ENCODE results near the gene MRPS24. TPM values are rescaled to one million over a fixed set of nuclear protein-coding genes. Genes with fewer than 3 reads are reported as not detected.

Gene MRPS24
- total RNA-seq, result 10 to 100 TPM; 42.2 to 75.4 (median 57.8) TPM
- 10 to 100 TPM; 50.2 to 77.0 TPM for polyA plus RNA-seq

DNA sequence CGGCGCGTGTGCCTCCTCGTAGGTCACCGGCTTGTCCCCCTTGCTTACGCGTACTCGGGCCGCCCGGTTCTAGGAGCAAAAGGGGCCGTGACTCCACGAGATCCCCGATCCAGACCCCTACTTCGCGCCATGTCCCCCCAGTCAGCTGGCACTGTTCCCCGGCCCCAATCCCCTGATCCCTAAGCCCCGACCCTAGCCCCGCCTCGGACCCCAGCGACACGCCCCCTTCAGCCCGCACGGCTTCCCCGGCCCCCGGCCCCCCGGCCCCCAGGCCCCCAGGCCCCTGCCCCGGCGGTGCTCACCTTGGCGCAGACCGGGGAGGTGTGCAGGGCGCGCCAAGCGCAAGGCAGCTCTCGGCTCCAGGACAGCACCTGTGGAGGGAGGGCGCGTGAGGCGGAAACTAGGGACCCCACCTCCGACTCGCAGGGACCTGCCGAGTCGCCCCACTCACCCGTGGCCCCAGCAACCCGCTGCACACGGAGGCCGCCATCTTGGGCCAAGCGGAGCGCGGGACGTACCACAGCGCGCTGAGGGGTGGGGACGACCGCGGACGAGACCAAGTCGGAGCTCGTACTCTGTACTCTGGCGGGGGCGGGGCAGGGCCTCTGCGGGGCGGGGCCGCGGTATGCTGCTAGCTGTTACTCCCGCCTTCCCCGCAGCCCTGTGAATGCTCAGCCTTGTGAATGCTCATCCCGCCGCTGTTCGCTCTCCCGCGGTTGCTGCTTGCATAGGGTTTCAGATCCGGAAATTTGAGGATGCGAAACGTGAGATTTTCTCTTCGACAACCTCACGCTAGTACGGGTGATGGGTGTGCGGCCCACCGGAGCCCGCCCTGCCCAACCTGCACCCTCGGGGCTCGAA, at the start of gene MRPS24:
TSS of gene MRPS24 (minus strand) at position 512 of the 861 bp plus-strand sequence. CDS start at position 490, 22 bp downstream.
- no peaks in the 10 kb centered on the region for H3K27me3 ChIP-seq
- peak within 1 kb of the TSS; percentile 41 to 74 (median 60) for H3K4me3 ChIP-seq
- no peaks in the 10 kb centered on the region for H3K9me3 ChIP-seq
- ATAC-seq (peak; percentile 98 to 99 (median 99)), DNase-seq (peak; percentile 93 to 96 (median 94)), FAIRE-seq (no peak)
- H3K27ac ChIP-seq, result peak within 1 kb of the TSS; percentile 39 to 83 (median 70)
- WGBS, 2 donors, result 1% methylated on average over 72 to 81 of the region's 81 CpGs
- H3K4me1 ChIP-seq, result peaks cover 6 to 10% (median 8%) of the 10 kb centered on the region in 3 donors
- peaks cover 0 to 6% (median 0%) of the 10 kb centered on the region in 3 donors for H3K36me3 ChIP-seq
- intact Hi-C loops (cut with DNase I), result no loop called here
- TF ChIP-seq, protein P1, sequence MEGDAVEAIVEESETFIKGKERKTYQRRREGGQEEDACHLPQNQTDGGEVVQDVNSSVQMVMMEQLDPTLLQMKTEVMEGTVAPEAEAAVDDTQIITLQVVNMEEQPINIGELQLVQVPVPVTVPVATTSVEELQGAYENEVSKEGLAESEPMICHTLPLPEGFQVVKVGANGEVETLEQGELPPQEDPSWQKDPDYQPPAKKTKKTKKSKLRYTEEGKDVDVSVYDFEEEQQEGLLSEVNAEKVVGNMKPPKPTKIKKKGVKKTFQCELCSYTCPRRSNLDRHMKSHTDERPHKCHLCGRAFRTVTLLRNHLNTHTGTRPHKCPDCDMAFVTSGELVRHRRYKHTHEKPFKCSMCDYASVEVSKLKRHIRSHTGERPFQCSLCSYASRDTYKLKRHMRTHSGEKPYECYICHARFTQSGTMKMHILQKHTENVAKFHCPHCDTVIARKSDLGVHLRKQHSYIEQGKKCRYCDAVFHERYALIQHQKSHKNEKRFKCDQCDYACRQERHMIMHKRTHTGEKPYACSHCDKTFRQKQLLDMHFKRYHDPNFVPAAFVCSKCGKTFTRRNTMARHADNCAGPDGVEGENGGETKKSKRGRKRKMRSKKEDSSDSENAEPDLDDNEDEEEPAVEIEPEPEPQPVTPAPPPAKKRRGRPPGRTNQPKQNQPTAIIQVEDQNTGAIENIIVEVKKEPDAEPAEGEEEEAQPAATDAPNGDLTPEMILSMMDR (IDR thresholded peaks at IDR 0.05), result no peak

DNA sequence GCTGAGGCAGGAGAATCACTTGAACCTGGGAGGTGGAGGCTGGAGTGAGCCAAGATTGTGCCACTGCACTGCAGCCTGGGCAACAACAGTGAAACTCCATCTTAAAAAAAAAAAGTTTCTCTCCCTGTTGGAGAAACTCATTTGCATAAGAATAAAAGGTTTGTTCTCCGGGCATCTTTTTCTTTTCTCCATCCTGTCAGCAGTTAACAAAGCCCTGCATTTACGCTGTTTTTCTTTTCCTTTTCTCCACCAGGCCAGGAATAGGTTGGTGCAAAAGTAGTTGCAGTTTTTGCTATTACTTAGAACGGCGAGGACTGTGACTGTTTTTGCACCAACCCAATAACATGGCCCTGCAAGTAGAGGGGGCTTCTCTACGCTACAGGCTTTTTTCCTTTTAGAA, 46.6 kb upstream of the MRPS24 start:
- Histone ChIP-seq H3K4me3 (no peak overlapping the region), H3K36me3 (no peaks in the 10 kb centered on the region), H3K27me3 (no peaks in the 10 kb centered on the region), H3K9me3 (no peaks in the 10 kb centered on the region), H3K27ac (no peak overlapping the region), H3K4me1 (peaks cover 0 to 3% (median 0%) of the 10 kb centered on the region in 3 donors)
- DNase-seq (no peak), ATAC-seq (no peak), FAIRE-seq (no peak)
- intact Hi-C loops (cut with DNase I), result no loop called here
- TF ChIP-seq, protein P1 (IDR thresholded peaks at IDR 0.05), result no peak
- WGBS, 2 donors, result 98% methylated on average over 5 of the region's 5 CpGs

DNA sequence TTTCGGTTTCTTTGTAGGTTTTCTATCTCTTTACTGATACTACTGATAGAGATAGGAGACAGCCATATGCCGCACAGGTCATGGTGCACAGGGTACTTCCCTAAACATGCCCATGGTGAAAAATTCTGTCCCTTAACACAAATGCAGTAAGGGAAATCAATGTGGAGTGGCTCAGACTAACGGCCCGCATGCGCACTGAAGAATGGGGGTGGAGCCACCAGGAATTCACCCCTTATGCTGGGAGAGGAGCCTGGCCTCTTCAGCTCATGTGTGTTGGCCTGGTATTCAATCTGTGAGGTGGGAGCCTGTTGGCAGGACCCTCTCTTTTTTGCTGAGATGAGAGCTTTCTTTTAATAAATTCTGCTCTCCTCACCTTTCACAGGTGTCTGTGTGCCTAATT, 45.5 kb upstream of the MRPS24 start:
- 88 to 92% methylated on average over 5 of the region's 5 CpGs for WGBS, 2 donors
- H3K9me3 ChIP-seq, result no peaks in the 10 kb centered on the region
- H3K36me3 ChIP-seq, result no peaks in the 10 kb centered on the region
- no peaks in the 10 kb centered on the region for H3K27me3 ChIP-seq
- no peak overlapping the region for H3K27ac ChIP-seq
- intact Hi-C loops (cut with DNase I), result no loop called here
- no peak for DNase-seq
- no peak for ATAC-seq
- H3K4me3 ChIP-seq, result no peak overlapping the region
- TF ChIP-seq, protein P1 (IDR thresholded peaks at IDR 0.05), result no peak
- H3K4me1 ChIP-seq, result no peaks in the 10 kb centered on the region
- FAIRE-seq, result no peak

DNA sequence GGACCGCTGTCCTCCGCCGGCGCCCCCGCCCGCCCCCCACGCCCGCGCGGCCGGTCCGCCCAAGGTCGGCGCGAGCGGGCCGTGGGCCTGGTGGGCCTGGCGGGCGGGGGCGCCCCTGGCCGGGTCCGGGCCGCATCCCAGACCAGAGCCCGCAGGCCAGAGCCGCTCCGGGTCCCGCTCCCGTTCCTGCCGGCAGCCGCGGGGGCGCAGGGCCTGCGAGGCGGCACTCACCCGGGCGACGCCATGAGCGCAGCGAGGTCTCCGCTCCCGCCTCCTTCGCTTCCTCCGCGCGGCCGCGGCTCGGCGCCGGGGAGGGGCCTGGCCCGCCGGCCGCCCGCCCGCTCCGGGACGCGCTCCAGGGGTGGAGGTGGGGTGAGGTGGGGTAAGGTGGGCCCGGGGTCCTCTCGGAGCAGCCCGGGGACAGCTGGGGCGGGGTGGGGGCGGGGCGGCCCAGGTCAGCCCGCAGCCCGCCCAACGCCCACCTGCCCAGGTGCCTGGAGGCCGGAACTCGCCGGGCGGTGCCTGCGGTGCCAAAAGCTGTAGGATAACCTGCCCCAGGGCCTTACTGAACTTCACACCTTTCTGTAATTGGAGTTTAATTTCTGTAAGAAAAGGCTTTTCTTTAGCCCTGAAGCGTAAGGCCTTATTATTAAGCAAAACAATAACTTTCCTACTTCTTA, 37.2 kb upstream of the MRPS24 start, which contains the start of gene URGCP:
TSS of gene URGCP (minus strand) at position 266 of the 680 bp plus-strand sequence. CDS start at position 245, 21 bp downstream.
- ATAC-seq (peak; percentile 77 to 89 (median 80)), DNase-seq (peak; percentile 50 to 85 (median 62)), FAIRE-seq (no peak)
- H3K4me1 ChIP-seq, result peaks cover 0 to 14% (median 11%) of the 10 kb centered on the region in 3 donors
- TF ChIP-seq, protein P1 (IDR thresholded peaks at IDR 0.05), result no peak
- peak within 1 kb of the TSS; percentile 49 to 78 (median 70) for H3K4me3 ChIP-seq
- H3K36me3 ChIP-seq, result no peaks in the 10 kb centered on the region
- no peaks in the 10 kb centered on the region for H3K27me3 ChIP-seq
- no peaks in the 10 kb centered on the region for H3K9me3 ChIP-seq
- 0 to 1% methylated on average over 18 to 73 of the region's 73 CpGs for WGBS, 2 donors
- intact Hi-C loops (cut with DNase I), result no loop called here
- H3K27ac ChIP-seq, result peak within 1 kb of the TSS; percentile 53 to 83 (median 72)
